Stimulated activated CD4-positive, alpha-beta T cell treated with anti-CD3 and anti-CD28 coated beads, Interleukin-12 subunit alpha, Interleukin-12 subunit beta, amount 100 ng/mL, for 4 hours (primary cell): Measurements from ENCODE around the gene PRKAG2.

ENCODE experiments used
- DNase-seq: peaks from one replicate; pipeline ENCODE4 v3.0.0-alpha.2; 2020

Gene PRKAG2

GRCh38 chr7:151721694-151722093 is 155.2 kb downstream of the PRKAG2 start:
- DNase-seq, result no peak

- no peak for DNase-seq
These were observed 155.7 kb downstream of the PRKAG2 start for GRCh38 chr7:151721236-151721635.

GRCh38 chr7:151720280-151720679 is 156.6 kb downstream of the PRKAG2 start:
- no peak for DNase-seq

GRCh38 chr7:151719897-151720242 is 157.0 kb downstream of the PRKAG2 start:
- DNase-seq, result no peak

- DNase-seq, result no peak
These were observed 157.7 kb downstream of the PRKAG2 start for GRCh38 chr7:151719031-151719896.

DNA sequence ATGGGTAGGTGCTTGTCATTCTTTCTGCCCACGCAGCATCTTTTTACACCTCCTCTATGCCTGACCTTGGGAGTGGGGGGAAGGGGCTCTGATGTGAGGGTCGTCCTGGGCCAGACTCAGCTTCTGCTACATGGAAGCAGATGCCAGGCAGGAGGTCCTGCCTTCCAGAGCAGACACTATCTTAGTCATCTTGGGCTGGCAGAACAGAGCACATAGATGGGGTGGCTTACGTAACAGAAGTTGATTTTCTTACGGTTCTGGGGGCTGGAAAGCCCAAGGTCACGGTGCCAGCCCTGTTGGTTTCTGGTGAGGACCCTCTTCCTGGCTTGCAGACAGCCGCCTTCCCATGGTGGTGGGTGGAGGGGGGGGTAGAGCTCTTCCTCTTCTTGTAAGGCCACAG is 159.0 kb downstream of the PRKAG2 start:
- no peak for DNase-seq

DNA sequence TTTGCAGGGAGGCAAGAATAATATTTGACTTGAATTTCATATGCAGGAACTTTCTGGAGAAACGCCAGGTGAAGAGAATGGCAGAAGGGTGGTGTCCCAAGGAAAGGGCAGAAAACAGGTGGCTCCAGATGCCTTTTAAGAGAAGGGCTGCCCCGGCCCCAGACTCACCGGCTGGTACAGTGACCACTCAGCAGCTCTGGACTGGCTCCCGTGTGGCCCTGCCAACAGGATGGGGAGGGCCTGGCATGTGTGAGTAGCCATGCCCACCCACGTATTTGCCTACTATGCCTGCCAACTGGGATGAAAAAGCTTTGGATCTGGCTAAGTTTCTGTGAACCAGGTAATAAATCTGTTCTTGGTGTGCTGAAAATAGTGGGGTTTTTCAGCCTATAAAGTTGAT is 159.5 kb downstream of the PRKAG2 start:
- DNase-seq, result no peak

GRCh38 chr7:151716323-151716722 is 160.6 kb downstream of the PRKAG2 start:
- no peak for DNase-seq

DNA sequence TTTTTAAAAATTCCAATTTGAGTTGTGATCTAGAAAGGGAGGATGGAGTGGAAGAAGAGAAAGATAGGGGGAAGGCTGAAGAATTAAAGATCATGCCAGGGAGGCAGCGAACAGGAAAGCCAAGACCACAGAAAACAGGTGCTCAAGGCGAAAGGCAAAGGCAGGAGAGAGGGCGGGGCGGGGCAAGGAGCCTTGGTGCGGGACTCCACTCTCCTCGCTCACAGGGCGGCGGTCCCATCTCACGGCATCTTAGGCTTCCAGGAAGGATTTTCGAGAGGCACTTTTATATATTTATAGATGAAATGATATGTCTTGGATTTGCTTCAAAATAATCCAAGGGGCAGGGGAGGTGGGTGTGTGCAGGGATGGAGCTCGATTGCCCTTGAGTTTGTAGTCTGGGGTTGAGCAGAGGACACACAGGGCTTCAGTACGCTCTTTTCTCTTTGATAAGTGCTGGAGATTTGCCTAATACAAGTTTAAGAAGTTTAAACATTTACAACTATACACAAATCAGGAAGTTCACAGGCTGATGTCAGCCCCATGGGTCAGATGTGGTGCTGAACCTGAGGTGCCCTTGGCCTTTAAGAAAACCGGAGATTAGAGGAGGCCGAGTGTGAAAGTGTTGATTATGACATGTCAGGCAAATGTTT is 161.1 kb downstream of the PRKAG2 start:
- no peak for DNase-seq

- no peak for DNase-seq
These were observed 162.7 kb downstream of the PRKAG2 start for GRCh38 chr7:151714201-151714600.

DNA sequence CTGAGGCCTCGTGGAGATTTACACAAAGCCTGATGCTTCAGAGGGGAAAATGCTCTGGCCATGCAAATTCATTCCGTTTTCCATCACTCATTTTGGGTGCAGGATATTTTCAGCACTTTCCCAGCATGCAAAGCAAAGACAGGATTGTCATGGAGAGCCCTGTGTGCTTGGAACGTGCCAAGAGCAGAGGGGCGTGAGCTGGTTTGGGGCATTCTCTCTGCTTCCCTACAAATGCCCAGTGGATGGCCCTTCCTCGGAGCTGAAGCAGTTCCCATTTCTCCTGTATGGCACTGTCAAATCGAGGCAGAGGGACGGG is 164.1 kb downstream of the PRKAG2 start:
- no peak for DNase-seq

GRCh38 chr7:151711906-151712809 is 164.8 kb downstream of the PRKAG2 start:
- no peak for DNase-seq

DNA sequence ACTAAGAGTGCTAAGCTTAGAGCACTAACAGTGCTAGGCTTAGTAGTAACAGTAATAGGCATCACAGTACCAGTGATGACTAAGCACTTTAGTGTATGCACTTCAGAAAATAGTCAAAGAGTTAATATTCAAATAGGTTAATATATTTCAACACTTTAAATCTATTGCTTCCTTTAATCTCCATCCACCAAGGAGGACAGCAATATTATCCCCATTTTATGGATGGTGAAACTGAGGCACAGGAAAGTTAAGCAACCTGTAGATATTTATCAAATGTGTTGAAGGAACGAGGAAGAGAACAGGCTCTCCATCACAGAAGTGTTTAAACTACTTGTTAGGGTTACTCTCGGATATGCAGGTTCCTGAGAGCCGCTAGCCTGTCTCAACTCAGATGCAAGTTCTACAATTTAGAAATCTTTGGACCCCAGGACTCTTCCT is 165.5 kb downstream of the PRKAG2 start:
- DNase-seq, result no peak

DNA sequence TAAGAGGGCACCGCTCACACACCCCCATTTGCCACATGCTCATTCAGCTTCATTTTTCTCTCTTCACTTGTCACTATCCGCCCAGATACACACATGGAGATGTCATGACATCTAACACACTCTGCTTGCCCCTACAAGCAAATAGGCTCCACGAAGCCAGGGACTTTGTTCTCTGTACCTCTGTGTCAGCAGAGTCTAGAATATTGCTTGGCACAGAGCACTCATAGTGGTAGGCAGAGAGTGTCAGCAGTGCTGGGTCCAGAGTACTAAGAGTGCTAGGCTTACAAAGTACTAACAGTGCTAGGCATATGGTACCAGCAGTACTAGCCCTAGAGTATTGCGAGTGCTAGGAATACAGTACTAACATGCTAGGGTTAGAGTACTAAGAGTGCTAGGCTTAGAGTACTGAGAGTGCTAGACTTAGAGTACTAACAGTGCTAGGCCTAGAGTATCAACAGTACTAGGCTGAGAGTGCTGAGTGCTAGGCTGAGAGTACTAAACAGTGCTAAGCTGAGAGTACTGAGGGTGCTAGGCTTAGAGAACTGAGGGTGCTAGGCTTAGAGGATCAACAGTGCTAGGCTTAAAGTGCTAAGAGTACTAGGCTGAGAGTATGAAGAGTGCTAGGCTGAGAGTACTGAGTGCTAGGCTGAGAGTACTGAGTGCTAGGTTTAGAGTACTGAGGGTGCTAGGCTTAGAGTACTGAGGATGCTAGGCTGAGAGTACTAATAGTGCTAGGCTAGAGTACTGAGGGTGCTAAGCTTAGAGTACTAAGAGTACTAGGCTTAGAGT is 166.1 kb downstream of the PRKAG2 start:
- DNase-seq, result no peak

- DNase-seq, result no peak
These were observed 166.7 kb downstream of the PRKAG2 start for GRCh38 chr7:151710121-151710640.

DNA sequence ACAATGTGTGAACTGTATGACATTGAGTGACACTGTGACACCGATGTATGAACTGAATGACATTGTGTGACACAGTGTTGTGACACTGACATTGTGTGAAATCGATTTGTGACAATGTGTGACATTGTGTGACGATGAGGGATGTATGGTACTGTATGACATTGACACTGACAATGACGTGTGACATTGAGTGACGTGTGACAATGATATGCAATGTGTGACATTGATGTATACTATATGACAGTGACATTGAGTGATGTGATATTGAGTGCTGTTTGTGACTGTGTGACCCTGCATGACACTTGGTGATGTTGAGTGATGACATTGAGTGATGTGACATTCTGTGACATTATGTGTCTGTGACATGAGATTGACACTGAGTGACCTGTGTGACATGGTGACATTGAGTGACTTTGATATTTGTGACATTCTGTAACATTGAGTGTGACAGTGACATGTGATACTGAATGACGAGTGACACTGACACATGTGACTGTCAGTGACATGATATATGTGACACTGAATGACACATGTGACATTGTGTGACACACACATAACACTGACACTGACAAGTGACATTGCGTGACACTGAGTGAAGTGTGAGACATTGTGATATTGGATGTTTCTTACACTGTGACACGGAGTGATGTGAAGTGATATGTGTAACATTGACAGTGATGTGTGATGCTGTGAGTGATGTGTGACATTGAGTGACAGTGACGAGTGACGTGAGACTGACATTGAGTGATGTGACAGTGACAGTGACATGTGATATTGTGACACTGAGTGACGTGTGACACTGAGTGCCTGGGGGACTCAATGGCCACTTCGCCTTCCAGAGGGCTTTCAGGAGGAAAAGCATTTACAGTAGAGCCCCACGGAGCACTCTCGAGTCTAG is 167.5 kb downstream of the PRKAG2 start:
- no peak for DNase-seq

DNA sequence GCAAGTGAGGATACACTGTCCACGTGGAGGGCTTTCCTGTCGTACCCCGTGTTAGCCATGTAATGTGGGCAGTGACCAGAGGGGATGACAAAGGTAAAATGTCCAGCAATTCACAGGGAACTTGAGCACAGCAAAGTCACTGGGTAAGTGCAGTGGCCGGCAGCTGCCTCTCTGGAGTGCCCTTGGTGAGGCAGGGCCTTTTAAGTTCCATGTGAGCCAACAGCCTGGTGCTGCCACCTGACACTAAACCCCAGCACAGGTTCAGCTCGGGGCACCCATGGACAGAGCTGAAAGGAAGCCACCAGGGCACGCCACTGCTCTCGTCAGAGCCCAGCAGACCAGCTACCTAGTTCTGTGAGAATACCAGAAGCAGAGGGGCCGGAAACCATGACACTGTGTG is 168.3 kb downstream of the PRKAG2 start:
- no peak for DNase-seq

DNA sequence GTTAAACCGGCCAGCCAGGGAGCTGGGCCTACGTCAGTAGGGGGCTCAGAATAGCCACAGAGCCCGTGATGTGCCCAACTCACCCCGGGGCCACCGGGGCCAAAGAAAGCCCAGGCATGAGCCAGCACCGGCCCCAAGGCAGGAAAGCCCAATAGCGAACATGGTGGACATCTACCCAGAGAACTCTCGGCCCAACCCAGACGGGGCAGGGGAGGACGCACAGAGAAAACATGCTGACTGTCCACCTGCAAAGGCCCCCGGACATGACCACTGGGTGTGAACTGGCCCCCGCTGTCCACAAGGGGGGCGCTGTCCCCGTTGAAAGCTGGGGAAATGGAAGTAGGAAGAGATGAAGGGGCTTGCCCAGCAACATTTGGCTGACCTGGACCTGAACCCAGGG is 169.2 kb downstream of the PRKAG2 start:
- no peak for DNase-seq

DNA sequence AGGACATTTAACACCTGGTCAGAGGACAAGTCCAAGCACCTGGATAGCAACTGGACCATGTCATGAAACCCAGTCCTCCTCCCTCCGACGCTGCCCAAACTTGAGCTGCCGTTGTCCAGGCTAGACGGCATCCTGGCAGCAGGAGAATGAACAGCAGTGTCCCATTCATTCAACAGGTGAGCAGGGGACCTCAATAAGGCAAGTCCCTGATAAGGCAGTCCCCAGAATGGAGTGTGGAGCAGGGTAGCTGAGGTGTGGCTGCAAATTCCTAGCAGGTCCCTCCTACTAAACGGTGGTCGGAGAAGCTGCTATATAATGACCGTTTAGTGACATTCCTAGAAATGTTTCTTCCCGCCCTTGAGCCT is 169.8 kb downstream of the PRKAG2 start:
- DNase-seq, result no peak

DNA sequence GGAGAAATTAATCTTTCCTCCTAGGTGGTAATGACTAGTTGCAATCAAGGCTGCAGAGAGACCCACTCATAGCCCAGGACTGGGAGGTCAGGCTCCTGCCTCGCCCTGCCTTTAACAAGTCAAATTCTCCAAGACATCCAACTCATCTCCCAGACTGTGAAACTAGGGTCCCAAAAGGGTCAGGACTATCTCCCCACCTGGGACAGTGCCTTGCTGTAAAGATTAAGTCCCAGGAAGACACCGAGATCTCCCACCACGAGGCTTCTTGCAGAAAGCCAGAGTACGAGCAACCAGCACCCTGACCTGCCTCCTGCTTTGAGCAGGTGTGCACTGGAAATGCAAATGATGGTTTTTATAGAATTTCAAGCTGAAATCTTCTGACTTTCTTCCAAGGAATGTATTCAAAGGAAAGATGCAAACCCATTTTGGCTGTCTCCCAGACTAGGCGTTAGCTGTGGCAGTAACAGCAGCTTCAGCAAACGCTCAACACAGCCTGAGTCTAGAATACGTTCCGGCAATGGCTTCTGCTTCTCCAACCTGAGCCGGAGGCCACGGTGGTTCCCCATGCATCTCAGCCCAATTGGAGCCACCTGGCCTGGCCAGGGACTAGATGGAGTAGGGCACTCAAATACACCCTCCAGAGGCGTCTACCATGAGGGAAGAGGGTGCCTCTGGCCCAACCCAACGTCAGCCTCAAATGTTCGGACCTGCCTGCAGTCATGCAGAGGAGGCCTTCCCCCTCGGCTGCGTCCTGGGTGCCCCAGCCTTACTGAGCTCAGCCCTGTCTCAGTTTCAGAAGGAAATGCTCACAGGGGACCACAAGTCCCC is 170.4 kb downstream of the PRKAG2 start:
- no peak for DNase-seq
